H1 (cell line): ENCODE data around the gene VWCE. TPM values are rescaled to one million over a fixed set of nuclear protein-coding genes. Genes with fewer than 3 reads are reported as not detected.

Experiments used
- E2F6 ChIP-seq: IDR thresholded peaks from 2 replicates; pipeline ENCODE4 v1.6.1; 2012; ENCODE audit warnings: inconsistent platforms
- FOSL1 ChIP-seq: IDR thresholded peaks from 2 replicates; pipeline ENCODE4 v1.6.1; 2011; ENCODE audit warnings: mild to moderate bottlenecking, low read depth, low read length, moderate library complexity; ENCODE audit not compliant: insufficient read depth
- POLR2A ChIP-seq, 2 experiments: IDR thresholded peaks; 1 replicate in 1 of 2; 2 replicates in 1 of 2; pipeline ENCODE4 v1.6.1; 2011; ENCODE audit warnings: low read depth in 2 of 2, low read length in 2 of 2, mild to moderate bottlenecking in 2 of 2; ENCODE audit errors: control extremely low read depth in 1 of 2
- SIX5 ChIP-seq: IDR thresholded peaks from 2 replicates; pipeline ENCODE4 v1.6.1; 2011; ENCODE audit warnings: mild to moderate bottlenecking, low read depth, low read length
- TBP ChIP-seq: IDR thresholded peaks from 2 replicates; pipeline ENCODE4 v1.6.1; 2011; ENCODE audit warnings: low read depth, low read length, improper control_type of control experiment
- polyA plus RNA-seq, 7 experiments: library from polyadenylated mRNA; depleted of rRNA in 3 of 7; stranded (reverse) in 5 of 7; unstranded in 2 of 7; fragments of >200 nt in 5 of 7; fragments of 200-250 nt in 2 of 7; gene quantifications; 1 replicate in 5 of 7; 2 replicates in 1 of 7; 4 replicates in 1 of 7; pipeline versions ENCODE4 v1.2.1 to v1.2.3, GENCODE V29; 2011 to 2013; ENCODE audit warnings: missing spikeins in 2 of 7, mixed read lengths in 2 of 7
- total RNA-seq: library from RNA; stranded (reverse); fragmentation: NEBNext Ultra II Directional; extraction: Animal tissue kit (Norgen Biotek cat#: 25700); gene quantifications from 2 replicates; pipeline ENCODE4 v1.2.1, GENCODE V29; 2021

The VWCE gene
- total and polyA plus RNA-seq, 2 of the 8 experiments (the other 6 are each of a cell fraction or from before 2014, with no cell fraction given), result 9.5 to 12.3 TPM

GRCh38 chr11:61331651-61332050, 36.5 kb upstream of the VWCE start (continued):
- TF ChIP-seq E2F6 (no peak), POLR2A (IDR thresholded peaks at IDR 0.05; ENCODE audit: control extremely low read depth in 1 of 2, low read depth in 2 of 2, low read length in 2 of 2) (no peak), FOSL1 (no peak), SIX5 (no peak), TBP (no peak)
